GM19025 (cell line): ENCODE measurements around the gene DDB1.
"Not testable (repeated sequence)": the region's sequence is repeated elsewhere in the genome, so short reads cannot be mapped to it uniquely, and the experiment has no call there.

Source experiments
- ATAC-seq: cut with Tn5 transposase; IDR thresholded peaks from one replicate; pipeline ENCODE4 v1.9.1; 2021; ENCODE audit warnings: mild to moderate bottlenecking, low read depth, moderate library complexity; ENCODE audit not compliant: unreplicated experiment

The DDB1 gene

DNA sequence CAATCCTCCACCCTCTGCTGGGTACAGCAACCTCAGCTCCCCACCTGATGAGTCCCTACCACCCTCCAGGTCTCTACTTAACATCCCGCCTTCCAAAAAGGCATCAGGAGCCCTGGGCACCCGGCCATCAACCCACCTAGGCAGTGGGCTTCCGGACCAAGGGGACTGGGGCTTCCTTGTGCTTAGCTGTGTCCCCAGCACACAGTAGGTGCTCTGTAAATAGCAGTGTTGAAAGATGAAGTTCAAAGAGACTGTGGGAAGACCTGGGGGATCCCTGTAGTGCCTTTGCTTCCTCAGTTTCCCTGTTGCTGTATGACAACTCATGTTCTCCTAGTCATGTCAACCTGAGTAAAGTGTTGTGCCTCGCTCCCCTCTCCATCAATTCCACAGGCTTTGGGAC lies 58.8 kb downstream of the DDB1 start:
- no peak for ATAC-seq

GRCh38 chr11:61273178-61274078 lies 59.5 kb downstream of the DDB1 start:
- ATAC-seq: no peak

GRCh38 chr11:61272731-61273130 lies 60.2 kb downstream of the DDB1 start:
- no peak for ATAC-seq

DNA sequence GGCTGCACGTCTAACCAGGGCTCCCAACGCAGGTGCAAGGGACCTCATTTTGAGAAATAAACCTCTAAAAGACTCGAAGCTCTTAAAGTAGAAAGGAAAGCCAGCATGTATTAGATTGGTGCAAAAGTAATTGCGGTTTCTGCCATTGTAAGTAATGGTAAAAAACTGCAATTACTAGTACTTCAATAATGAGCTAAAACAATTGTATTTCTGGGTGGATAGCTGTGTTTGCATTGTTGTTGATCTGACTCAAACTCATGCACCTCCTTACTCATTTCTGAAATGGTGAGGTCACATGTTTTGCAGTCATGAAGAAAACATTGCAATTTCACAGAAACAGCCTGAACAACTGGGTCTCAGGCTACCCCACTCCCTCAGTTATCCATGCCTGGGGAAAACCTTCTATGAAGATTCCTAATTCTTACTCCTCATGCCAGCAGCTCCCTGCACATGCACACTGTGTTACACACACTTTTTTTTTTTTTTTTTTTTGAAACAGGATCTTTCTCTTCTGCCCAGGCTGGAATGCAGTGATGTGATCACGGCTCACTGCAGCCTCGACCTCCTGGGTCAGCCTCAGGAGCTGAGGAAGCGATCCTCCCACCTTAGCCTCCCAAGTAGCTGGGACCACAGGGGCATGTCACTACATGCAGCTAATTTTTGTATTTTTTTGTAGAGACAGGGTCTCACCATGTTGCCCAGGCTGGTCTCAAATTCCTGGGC lies 62.4 kb downstream of the DDB1 start:
- no peak for ATAC-seq

DNA sequence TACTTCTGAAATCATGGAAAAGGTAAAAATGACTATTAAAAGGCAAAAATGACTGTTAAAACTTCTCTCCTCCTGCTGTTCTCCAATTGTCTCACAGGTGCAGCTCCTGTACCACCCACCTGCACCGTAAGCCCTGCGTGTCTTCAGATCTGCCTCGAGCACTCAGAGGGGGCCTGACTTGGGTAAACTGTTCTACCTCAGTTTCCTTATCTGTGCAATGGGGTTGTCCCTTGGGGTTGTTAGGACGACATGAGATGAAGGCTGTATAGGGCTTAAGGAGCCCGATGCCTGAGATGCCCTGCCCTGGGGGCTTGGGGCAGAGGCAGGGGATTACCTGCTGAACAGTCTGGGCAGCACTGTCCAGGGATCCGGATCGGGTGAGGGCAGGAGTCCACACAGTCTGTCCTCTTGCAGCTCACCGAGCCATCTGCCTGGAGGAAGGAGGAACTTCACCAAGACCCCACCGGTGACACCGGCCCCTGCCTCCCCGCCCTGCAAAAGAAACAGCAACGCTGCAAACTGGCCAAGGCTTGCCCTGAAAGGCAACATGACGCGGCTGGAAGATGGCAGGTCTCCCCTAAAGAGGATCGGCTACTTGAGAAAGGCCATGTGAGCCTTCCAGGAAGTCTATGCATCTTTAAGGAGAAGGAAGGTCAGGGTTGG lies 64.2 kb downstream of the DDB1 start:
- ATAC-seq: no peak

GRCh38 chr11:61267437-61267841 lies 65.5 kb downstream of the DDB1 start:
- ATAC-seq: no peak

- ATAC-seq: no peak
These were observed 66.3 kb downstream of the DDB1 start for GRCh38 chr11:61266602-61267001.

DNA sequence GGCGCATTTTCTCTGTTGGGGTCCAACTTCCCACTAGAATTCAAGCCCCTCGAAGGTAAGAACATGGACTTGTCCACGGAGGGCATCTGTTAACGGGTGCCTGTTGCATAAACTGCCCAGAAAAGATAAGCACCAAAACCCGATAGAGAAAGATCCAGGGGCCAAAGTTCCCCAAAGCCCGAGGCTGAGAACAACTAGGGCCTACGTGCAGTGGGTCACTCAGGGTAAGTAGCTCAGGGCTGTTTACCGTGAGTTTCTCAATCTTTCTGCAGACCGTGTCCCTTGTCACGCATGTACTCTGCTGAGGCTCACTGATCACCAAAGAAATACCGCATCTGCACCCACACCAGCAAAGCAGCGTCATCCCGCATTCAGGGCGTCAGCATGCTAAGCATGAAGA lies 67.5 kb downstream of the DDB1 start:
- no peak for ATAC-seq

- no peak for ATAC-seq
These were observed 68.1 kb downstream of the DDB1 start for GRCh38 chr11:61264795-61265194.

- ATAC-seq: no peak
These were observed 68.5 kb downstream of the DDB1 start for GRCh38 chr11:61264371-61264770.

DNA sequence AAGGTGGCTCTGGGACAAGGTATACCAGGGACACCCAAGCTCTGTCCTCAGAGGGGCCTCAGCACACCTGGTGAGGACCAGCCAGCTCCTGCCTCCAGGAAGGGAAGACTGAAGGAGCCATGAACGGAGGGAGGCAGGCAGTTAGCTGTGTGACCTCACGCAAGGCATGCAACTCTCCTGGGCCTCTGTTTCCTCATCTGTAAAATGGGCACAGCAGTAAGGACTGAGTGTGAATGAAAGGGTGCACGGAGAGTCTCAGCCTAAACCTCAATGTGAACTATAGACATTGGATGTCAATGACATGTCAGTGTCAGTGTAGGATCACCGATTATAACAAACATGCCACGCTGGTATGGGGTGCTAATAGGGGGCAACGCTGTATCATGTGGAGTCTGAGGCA lies 73.5 kb downstream of the DDB1 start:
- no peak for ATAC-seq

DNA sequence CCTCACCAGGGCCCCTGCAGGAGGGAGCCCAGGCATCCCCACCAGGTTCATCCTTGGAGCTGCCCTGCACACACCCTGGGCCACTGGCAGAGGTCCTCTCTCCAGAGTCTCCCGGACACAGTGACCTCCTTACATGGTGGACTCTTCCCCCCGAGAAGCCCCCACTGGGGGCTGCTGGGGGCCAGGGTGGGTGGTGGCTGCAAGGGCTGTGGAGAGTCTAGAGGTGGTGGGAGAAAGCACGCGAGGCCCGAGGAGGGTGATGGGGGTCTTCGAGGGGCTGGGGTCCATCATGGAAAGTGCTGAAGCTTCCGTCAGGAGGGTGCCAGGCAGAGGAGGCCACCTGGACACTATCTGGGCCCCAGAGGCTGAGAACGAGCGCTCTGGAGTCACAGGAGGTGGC lies 74.4 kb downstream of the DDB1 start:
- ATAC-seq: no peak

GRCh38 chr11:61256710-61257482 lies 76.0 kb downstream of the DDB1 start:
- no peak for ATAC-seq

DNA sequence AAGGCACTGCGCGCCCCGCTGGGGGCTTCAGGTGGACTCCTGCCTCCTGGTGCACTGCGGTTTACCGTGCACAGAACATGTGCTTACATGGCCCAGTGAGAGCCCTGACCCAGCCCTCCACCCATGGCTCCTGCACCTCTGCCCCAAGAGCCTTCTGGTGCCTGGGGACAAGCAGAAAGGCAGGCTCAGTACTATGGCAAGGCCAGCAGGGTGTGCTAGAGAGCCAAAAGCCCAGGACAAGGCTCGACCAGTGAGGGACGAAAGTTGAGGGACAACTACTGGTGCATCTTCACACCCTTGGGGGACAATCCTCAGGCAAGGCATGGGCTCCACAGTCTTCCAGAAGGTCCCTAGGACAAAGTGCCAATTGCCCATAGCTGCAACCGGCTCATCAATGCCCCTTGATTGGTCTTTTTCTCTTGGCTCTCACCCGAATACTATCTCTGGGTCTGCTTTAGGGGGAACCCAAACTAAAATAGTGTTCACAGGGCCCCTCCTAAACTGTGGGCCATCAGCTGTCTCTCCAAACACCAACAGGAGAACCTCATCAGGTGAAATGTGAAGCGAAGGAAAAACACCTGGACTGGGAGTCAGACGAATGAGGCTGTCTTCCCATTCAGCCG lies 78.4 kb downstream of the DDB1 start:
- ATAC-seq: no peak

DNA sequence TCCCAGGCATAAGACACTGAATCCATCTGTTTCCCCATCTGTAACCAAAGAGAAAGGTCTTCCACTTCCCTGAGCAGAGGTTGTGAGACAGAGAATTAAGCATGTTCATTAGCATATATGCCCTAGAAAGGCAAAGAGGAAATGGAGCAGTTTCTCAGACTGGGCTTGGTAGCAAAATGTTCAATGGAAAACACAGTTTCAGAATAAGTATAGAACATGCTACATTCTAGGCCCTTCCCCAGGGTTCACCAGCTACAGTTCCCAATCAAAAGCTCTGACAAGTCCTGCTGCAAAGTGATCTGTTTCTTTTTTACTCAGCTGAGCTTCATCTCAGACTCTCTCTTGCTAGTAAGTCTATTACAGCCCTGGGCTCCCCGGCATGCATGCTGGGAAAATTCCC lies 80.6 kb downstream of the DDB1 start:
- ATAC-seq: not testable (repeated sequence)

DNA sequence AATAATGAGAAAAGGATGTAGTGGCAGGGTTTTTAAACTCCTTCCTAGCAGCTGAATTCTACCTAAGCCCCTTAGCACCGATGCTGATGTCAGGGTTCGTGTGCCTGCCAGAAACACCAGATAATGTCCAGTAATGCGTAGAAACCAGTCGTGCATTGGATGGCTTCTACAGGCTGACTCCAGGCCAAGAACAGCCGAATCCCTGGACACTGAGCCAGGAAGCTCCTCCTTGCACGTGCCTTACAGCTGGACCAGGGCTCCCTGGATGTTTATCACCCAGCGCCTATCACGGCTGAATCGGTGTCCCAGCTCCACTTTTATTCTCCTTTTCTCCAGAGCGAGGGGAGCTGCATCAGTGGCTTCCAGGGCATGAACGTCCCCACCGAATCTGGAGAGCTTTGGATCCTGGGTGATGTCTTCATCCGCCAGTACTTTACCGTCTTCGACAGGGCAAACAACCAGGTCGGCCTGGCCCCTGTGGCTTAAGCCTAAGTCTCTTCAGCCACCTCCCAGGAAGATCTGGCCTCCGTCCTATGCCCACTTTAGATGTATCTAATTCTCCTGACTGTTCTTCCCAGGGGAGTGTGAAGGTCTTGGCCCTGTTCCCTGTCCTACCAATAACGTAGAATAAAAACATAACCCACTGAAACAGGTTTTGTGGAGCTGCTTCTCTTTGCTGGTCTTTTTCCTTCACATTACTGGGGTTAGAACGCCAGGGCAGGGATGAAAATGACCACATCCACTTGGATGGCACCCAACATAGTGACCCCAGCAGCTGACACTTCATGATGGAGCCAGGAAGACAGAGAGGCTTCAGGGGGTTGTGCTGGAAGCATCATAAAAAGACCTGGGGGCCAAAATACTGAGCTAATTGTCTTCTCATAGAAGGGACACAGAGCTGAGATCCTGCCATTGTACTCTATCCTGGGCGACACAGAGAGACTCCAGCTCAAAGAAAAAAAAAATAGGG lies 81.8 kb downstream of the DDB1 start:
- ATAC-seq: not testable (repeated sequence)
